ENCODE data around the gene RAB44.
A peak's percentile ranks its signal among the peaks of the same experiment; 100 is the strongest.

The RAB44 gene

GRCh38 chr6:36668591-36668990 lies 29.0 kb upstream of the RAB44 start:
- DNase-seq, result no peak

DNA sequence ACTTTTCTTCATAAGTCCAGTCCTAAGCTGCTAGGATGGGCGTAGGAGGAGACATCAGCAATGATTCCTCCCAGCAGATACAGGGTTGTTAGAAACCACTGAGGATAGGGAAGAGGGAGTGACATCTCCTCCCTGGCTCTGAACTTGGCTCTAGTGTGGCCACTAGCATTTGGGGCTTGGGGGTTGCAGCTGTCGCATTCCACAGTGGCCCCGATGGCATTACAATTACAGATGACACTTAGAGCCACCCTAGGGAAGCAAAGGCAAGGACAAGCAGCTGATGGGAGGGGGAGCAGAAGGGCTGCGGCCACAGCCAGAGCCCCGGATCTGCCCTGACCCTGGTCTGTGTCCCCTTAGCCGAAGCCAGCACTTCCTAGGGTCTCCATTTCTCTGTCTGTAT lies 28.6 kb upstream of the RAB44 start:
- no peak for DNase-seq

GRCh38 chr6:36670271-36670670 lies 27.4 kb upstream of the RAB44 start:
- DNase-seq, result no peak

DNA sequence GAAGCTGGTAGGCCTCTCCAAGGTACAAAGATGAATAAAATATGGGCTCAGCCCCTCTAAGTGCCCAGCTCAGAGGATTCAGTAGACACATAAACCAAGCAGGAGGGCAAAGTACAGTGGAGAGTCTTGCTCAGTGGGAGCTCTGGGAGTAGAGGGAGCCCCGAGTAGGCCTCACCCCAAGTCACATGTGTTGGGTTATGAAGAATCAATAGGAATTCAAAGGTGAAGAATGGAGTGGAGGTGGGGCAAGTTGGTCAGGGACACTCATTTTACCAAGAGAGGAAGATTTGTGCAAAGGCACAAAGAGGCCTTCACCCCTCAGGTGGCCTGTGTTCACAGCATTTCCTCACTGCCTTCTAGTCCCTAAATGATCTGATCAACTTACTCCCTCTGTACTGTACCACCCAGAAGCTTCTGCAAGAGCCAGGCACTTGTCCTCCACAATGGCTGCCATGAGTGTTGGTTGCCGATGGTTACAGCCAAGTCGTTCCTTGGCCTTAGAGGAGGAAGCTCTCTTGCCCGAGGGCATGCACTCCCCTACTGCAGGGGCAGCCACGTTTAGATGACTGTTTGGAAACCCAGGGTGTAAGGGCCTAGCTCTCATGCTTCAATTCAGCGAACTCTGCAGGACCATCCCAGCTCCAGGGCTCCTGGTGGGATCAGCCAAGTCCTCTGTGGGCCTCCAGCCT lies 25.8 kb upstream of the RAB44 start:
- no peak for DNase-seq

- no peak for DNase-seq
These were observed 23.7 kb upstream of the RAB44 start for GRCh38 chr6:36673882-36674281.

DNA sequence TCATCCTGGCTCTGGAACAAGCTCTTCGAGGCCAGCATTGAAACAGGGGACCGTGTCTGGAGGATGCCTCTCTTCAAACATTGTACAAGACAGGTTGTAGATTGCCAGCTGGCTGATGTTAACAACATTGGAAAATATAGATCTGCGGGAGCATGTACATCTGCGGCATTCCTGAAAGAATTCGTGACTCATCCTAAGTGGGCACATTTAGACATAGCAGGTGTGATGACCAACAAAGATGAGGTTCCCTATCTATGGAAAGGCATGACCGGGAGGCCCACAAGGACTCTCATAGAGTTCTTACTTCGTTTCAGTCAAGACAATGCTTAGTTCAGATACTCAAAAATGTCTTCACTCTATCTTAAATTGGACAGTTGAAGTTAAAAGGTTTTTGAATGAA lies 22.7 kb upstream of the RAB44 start:
- no peak for DNase-seq

DNA sequence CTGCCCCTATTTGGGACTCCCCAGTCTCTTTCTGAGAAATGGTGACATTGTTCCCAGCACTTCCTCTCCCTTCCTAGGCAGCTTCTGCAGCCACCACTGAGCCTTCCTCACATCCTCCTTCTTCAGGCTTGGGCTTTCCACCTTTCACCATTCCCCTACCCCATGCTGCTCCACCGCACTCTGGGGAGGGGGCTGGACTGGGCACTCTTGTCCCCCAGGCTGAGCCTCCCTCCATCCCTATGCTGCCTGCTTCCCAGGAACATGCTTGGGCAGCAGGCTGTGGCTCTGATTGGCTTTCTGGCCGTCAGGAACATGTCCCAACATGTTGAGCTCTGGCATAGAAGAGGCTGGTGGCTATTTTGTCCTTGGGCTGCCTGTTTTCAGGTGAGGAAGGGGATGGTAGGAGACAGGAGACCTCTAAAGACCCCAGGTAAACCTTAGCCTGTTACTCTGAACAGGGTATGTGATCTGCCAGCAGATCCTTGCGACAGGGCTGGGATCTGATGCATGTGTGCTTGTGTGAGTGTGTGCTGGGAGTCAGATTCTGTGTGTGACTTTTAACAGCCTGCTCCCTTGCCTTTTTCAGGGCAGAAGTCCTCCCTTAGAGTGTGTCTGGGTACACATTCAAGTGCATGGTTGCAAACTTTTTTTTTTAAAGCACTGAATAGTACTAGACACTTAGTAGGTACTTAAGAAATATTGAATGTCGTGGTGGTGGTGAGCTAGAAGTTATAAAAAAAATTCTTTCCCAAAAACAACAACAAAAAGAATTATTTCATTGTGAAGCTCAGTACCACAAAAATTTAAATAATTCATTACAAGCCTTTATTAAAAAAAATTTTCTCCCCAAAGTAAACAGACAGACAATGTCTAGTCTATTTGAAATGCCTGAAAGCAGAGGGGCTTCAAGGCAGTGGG lies 21.2 kb upstream of the RAB44 start:
- DNase-seq, result no peak

DNA sequence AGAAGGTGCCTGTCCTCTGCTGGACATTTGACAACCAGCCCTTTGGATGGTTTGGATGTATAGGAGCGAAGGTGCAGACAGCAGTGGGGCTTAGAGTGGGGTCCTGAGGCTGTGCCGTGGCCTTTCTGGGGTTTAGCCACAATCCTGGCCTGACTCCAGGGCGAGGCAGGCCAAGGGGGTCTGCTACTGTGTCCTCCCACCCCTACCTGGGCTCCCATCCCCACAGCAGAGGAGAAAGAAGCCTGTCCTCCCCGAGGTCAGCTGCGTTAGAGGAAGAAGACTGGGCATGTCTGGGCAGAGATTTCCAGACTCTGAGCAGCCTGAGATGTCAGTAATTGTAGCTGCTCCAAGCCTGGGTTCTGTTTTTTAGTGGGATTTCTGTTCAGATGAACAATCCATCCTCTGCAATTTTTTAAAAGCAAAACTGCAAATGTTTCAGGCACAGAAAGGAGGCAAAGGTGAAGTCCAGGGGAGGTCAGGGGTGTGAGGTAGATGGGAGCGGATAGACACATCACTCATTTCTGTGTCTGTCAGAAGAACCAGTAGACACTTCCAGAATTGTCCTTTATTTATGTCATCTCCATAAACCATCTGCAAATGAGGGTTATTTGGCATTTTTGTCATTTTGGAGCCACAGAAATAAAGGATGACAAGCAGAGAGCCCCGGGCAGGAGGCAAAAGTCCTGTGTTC lies 20.4 kb upstream of the RAB44 start:
- no peak for DNase-seq

DNA sequence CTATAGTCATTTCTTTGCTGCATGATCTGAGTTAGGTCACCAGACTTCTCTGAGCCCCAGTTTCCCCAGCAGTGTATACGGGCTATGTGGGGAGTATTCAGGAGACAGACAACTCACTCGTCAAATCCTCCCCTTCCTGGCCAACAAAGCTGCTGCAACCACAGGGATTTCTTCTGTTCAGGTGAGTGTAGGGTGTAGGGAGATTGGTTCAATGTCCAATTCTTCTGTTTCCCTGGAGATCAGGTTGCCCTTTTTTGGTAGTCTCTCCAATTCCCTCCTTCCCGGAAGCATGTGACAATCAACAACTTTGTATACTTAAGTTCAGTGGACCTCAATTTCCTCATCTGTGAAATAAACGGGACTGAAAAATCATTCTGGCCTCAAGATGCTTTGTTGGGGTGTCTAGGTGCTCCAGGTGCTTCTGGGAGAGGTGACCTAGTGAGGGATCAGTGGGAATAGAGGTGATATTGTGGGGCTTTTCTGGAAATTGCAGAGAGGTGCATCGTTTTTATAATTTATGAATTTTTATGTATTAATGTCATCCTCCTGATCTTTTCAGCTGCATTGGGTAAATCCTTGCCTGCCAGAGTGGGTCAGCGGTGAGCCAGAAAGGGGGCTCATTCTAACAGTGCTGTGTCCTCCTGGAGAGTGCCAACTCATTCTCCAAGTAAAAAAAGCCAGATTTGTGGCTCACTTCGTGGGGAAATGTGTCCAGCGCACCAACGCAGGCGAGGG lies 19.7 kb upstream of the RAB44 start:
- no peak for DNase-seq

- DNase-seq, result peak; percentile 65
These were observed 19.1 kb upstream of the RAB44 start, which contains the start of gene CDKN1A for GRCh38 chr6:36678488-36679042. Gene CDKN1A (plus strand): TSS chr6:36678714. CDS start chr6:36684102, 5,388 bp downstream.

DNA sequence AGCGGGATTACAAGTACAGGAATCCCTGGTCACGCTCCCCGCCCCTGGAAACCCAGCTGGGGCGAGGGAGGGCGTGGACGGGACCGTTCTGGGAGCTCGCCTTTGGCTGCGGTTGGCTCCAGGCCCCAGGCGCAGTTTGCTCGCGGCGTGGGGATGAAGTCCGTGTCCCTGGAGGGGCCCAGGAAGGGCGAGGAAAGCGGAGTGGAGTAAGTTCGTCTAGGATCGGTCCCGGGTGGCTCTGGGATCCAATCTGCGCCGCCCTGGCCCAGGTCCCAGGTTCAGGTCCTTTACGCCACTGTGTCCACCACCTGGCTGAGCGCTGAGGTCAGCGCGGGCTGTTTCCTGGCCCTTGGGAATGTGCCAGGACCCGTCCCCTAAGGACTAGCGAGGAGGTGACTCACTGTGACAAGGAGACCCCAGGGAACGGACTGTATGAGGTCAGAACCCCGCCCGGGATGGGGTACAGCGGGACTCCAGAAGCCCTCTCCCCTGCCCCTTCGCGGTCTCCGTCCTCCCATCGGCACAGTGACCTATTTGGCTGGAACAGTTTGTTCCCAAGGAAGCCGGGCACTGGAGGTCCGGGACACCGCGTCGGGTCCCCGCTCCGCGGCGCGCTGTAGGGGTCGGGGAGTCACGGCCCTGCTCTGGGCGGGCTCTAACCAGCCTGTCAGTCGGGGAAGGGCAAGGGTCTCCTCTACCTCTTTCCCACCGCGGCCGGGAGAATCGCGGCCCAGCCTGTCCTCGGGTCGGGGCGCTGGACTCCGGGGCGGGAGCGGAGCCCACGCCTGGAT lies 18.4 kb upstream of the RAB44 start:
- no peak for DNase-seq

DNA sequence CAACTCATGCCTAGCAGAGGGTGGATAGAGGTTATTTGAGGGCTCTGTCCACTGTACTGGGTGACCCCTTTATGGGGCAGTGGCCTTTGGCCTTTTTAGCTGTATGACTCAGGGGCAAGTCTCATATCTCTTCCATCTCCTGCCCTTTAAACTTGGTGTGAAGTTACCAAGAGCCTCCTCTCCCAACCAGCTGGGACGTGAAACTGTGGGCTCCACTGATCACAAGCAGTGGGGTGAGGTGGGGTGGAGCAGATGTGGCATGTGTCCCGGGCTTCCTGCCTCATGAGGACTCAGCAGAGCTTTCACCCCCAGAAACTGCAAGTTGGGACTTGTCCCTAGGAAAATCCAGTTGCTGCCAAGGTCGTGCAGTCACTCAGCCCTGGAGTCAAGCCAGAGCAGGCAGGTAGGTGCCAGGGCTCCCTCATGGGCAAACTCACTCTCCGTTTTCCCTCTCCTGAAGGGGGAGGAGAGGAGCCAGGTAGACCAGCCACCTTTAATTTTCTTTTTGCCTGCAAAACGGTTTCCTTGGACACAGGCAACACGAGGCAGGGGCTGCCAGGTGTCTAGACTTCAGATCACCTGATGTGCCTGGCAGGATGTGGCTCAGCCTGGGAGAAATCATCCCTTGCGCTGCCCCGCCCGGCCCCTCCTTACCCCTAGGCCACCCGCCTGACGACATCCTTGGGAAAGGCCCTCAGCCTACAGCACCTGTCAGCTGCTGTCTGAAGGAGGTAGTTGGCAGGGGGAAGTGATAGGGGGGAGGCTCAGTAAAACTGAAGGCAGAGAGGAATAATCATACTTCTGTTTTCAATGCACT lies 15.1 kb upstream of the RAB44 start:
- DNase-seq, result peak; percentile 92

DNA sequence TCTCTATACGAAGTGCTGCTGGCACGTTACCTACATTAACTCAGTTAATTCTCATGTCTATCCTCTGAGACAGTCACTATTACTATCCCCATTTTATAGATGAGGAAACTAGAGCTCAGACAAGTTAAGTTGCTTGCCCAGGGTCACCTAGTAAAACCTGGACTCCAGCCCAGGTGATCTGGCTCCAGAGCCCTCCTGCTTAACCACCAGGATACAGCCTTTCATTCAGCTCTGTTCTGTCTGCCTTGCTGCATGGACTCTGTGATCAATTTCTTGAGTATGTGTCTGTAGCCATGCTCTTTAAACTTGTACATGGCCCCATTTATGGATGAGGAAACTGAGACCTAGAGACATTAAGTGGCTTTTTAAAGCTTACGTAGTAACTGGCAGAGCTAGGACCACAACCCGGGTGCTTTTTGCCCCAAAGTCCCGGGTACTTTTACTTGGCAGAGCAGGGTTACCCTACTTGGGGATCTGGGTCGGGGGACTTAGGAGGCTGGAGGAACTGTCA lies 14.4 kb upstream of the RAB44 start:
- DNase-seq, result peak; percentile 50

DNA sequence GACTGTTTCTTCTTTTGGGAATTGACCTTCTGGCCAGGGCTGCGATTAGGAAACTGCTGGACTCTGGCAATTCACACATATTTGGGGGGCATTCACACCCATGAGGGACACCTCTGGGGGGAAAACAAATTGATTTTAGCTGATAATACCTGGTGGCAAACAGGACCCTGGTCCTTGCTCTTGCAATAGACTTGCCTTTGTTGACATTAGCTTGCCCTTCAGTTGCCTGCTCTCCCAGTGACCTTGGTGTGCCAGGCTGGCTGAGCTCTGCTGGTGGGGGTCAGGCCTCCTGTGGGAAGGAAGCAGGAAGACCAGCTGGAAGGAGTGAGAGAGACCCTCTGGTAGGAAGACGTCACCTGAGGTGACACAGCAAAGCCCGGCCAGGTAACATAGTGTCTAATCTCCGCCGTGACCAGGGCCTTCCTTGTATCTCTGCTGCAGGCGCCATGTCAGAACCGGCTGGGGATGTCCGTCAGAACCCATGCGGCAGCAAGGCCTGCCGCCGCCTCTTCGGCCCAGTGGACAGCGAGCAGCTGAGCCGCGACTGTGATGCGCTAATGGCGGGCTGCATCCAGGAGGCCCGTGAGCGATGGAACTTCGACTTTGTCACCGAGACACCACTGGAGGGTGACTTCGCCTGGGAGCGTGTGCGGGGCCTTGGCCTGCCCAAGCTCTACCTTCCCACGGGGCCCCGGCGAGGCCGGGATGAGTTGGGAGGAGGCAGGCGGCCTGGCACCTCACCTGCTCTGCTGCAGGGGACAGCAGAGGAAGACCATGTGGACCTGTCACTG lies 13.8 kb upstream of the RAB44 start:
- DNase-seq, result no peak

DNA sequence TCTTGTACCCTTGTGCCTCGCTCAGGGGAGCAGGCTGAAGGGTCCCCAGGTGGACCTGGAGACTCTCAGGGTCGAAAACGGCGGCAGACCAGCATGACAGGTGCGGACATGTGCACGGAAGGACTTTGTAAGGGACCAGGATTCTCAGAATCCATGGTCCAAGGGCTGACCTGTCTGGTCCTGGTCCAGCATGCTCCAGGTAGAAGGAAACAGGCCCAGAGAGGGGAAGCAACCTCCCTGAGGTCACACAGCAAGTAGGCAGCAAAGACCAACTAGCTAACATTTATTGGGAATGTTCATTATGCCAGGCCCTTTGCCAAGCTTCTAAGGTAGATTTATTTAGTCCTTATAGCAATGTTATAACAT lies 13.2 kb upstream of the RAB44 start:
- DNase-seq, result no peak

- no peak for DNase-seq
These were observed 12.3 kb upstream of the RAB44 start for GRCh38 chr6:36685166-36685924.

DNA sequence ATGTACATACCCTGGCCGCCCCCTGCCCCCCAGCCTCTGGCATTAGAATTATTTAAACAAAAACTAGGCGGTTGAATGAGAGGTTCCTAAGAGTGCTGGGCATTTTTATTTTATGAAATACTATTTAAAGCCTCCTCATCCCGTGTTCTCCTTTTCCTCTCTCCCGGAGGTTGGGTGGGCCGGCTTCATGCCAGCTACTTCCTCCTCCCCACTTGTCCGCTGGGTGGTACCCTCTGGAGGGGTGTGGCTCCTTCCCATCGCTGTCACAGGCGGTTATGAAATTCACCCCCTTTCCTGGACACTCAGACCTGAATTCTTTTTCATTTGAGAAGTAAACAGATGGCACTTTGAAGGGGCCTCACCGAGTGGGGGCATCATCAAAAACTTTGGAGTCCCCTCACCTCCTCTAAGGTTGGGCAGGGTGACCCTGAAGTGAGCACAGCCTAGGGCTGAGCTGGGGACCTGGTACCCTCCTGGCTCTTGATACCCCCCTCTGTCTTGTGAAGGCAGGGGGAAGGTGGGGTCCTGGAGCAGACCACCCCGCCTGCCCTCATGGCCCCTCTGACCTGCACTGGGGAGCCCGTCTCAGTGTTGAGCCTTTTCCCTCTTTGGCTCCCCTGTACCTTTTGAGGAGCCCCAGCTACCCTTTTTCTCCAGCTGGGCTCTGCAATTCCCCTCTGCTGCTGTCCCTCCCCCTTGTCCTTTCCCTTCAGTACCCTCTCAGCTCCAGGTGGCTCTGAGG lies 11.5 kb upstream of the RAB44 start:
- DNase-seq, result no peak

Measured in NCI-H2081 treated with DMSO at 0.1 percent for 48 hours (cell line).